ENCODE measurements around the gene VAC14. TPM values are rescaled to one million over a fixed set of nuclear protein-coding genes. Genes with fewer than 3 reads are reported as not detected.

Gene VAC14
- total RNA-seq, 1 experiment from 2014 or later: 83.0 TPM

GRCh38 chr16:70737377-70738082 lies 63.4 kb downstream of the VAC14 start:
- Histone ChIP-seq H3K4me3 (ENCODE audit: insufficient read depth, low read depth, low read length) (no peak overlapping the region), H3K27me3 (ENCODE audit: control insufficient read depth, insufficient read depth, low read length) (no peaks in the 10 kb centered on the region), H3K36me3 (replicated peaks; ENCODE audit: control insufficient read depth, insufficient read depth, low read length) (no peaks in the 10 kb centered on the region; the same call in none of the 2 replicates)
- peak; percentile 66 for DNase-seq

- no peaks in the 10 kb centered on the region for H3K27me3 ChIP-seq (ENCODE audit: control insufficient read depth, insufficient read depth, low read length)
- H3K4me3 ChIP-seq (ENCODE audit: insufficient read depth, low read depth, low read length): no peak overlapping the region
- peak; percentile 81 for DNase-seq
- H3K36me3 ChIP-seq (replicated peaks; ENCODE audit: control insufficient read depth, insufficient read depth, low read length): no peaks in the 10 kb centered on the region; the same call in none of the 2 replicates
Observed at GRCh38 chr16:70736465-70737376, 64.2 kb downstream of the VAC14 start.

GRCh38 chr16:70735141-70735979 lies 65.6 kb downstream of the VAC14 start:
- peak; percentile 71 for DNase-seq
- Histone ChIP-seq H3K4me3 (ENCODE audit: insufficient read depth, low read depth, low read length) (no peak overlapping the region), H3K36me3 (replicated peaks; ENCODE audit: control insufficient read depth, insufficient read depth, low read length) (peaks cover 3% of the 10 kb centered on the region), H3K27me3 (ENCODE audit: control insufficient read depth, insufficient read depth, low read length) (no peaks in the 10 kb centered on the region)

- no peak for DNase-seq
- no peak overlapping the region for H3K4me3 ChIP-seq (ENCODE audit: insufficient read depth, low read depth, low read length)
- H3K27me3 ChIP-seq (ENCODE audit: control insufficient read depth, insufficient read depth, low read length): no peaks in the 10 kb centered on the region
- H3K36me3 ChIP-seq (replicated peaks; ENCODE audit: control insufficient read depth, insufficient read depth, low read length): peaks cover 3% of the 10 kb centered on the region
Observed at GRCh38 chr16:70734522-70735095, 66.3 kb downstream of the VAC14 start.

- DNase-seq: no peak
- H3K4me3 ChIP-seq (ENCODE audit: insufficient read depth, low read depth, low read length): no peak overlapping the region
- no peaks in the 10 kb centered on the region for H3K27me3 ChIP-seq (ENCODE audit: control insufficient read depth, insufficient read depth, low read length)
- H3K36me3 ChIP-seq (replicated peaks; ENCODE audit: control insufficient read depth, insufficient read depth, low read length): peaks cover 3% of the 10 kb centered on the region
Observed at GRCh38 chr16:70730944-70731343, 70.0 kb downstream of the VAC14 start.

GRCh38 chr16:70730031-70730430 lies 70.9 kb downstream of the VAC14 start:
- no peak overlapping the region for H3K4me3 ChIP-seq (ENCODE audit: insufficient read depth, low read depth, low read length)
- peaks cover 3% of the 10 kb centered on the region for H3K36me3 ChIP-seq (replicated peaks; ENCODE audit: control insufficient read depth, insufficient read depth, low read length)
- no peak for DNase-seq
- H3K27me3 ChIP-seq (ENCODE audit: control insufficient read depth, insufficient read depth, low read length): no peaks in the 10 kb centered on the region

- Histone ChIP-seq H3K27me3 (ENCODE audit: control insufficient read depth, insufficient read depth, low read length) (no peaks in the 10 kb centered on the region), H3K36me3 (replicated peaks; ENCODE audit: control insufficient read depth, insufficient read depth, low read length) (peaks cover 3% of the 10 kb centered on the region), H3K4me3 (ENCODE audit: insufficient read depth, low read depth, low read length) (no peak overlapping the region)
- no peak for DNase-seq
Observed at GRCh38 chr16:70729292-70729691, 71.7 kb downstream of the VAC14 start.

GRCh38 chr16:70728150-70728549 lies 72.8 kb downstream of the VAC14 start:
- peaks cover 3% of the 10 kb centered on the region for H3K36me3 ChIP-seq (replicated peaks; ENCODE audit: control insufficient read depth, insufficient read depth, low read length)
- no peaks in the 10 kb centered on the region for H3K27me3 ChIP-seq (ENCODE audit: control insufficient read depth, insufficient read depth, low read length)
- DNase-seq: no peak
- no peak overlapping the region for H3K4me3 ChIP-seq (ENCODE audit: insufficient read depth, low read depth, low read length)

- Histone ChIP-seq H3K36me3 (replicated peaks; ENCODE audit: control insufficient read depth, insufficient read depth, low read length) (peaks cover 3% of the 10 kb centered on the region), H3K4me3 (ENCODE audit: insufficient read depth, low read depth, low read length) (no peak overlapping the region), H3K27me3 (ENCODE audit: control insufficient read depth, insufficient read depth, low read length) (no peaks in the 10 kb centered on the region)
- DNase-seq: no peak
Observed at GRCh38 chr16:70726892-70727361, 74.0 kb downstream of the VAC14 start.

- Histone ChIP-seq H3K4me3 (ENCODE audit: insufficient read depth, low read depth, low read length) (no peak overlapping the region), H3K36me3 (replicated peaks; ENCODE audit: control insufficient read depth, insufficient read depth, low read length) (peaks cover 3% of the 10 kb centered on the region), H3K27me3 (ENCODE audit: control insufficient read depth, insufficient read depth, low read length) (no peaks in the 10 kb centered on the region)
- no peak for DNase-seq
Observed at GRCh38 chr16:70725912-70726828, 74.8 kb downstream of the VAC14 start.

GRCh38 chr16:70725024-70725911 lies 75.7 kb downstream of the VAC14 start:
- H3K4me3 ChIP-seq (ENCODE audit: insufficient read depth, low read depth, low read length): no peak overlapping the region
- H3K27me3 ChIP-seq (ENCODE audit: control insufficient read depth, insufficient read depth, low read length): no peaks in the 10 kb centered on the region
- H3K36me3 ChIP-seq (replicated peaks; ENCODE audit: control insufficient read depth, insufficient read depth, low read length): no peaks in the 10 kb centered on the region; the same call in 1 of the 2 replicates
- no peak for DNase-seq

- no peak overlapping the region for H3K4me3 ChIP-seq (ENCODE audit: insufficient read depth, low read depth, low read length)
- no peaks in the 10 kb centered on the region for H3K27me3 ChIP-seq (ENCODE audit: control insufficient read depth, insufficient read depth, low read length)
- no peaks in the 10 kb centered on the region; the same call in 1 of the 2 replicates for H3K36me3 ChIP-seq (replicated peaks; ENCODE audit: control insufficient read depth, insufficient read depth, low read length)
- no peak for DNase-seq
Observed at GRCh38 chr16:70724146-70725023, 76.6 kb downstream of the VAC14 start.
